ENCODE measurements around the gene NEK7.

The NEK7 gene

DNA sequence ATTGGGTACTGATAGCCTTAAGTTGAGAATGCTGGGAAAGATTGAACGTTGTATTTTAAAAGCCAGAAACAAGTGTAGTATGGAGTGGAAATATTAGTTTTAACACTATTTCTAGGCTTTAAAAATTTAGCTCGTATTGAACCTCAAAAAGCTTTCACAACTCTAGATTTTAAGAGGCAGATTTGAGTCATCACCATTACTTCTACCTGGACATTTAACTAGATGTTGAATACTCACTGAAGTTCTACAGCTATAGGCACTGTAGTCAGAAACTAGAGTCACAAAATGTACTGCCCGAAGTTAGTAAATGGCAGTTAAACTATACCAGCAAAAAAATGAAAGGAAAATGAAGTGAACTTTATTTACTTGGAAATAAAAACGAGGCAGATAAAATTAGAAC is 96.5 kb downstream of the NEK7 start:
- DNase-seq (ENCODE audit: extremely low read depth in 1 of 2, low read depth in 1 of 2): no peak

DNA sequence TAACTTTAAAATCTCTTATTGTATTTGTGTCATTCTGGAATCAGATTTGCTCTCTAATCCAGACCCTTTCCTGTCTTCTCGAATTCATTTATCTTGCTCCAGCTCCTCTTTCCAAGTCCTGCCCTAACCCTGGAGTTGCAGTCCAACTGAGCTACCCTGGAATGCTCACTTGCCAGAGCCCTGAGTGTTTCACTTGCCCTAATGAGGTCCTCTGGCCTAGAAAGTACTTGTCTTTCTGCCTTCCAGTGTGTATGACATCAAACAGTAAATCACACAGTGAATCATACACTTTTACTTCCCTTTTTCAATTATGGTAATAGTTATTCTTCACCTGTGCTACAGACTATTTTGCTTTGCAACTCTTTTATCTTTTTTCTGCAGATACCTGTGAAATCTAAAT is 96.9 kb downstream of the NEK7 start:
- no peak for DNase-seq (ENCODE audit: extremely low read depth in 1 of 2, low read depth in 1 of 2)

DNA sequence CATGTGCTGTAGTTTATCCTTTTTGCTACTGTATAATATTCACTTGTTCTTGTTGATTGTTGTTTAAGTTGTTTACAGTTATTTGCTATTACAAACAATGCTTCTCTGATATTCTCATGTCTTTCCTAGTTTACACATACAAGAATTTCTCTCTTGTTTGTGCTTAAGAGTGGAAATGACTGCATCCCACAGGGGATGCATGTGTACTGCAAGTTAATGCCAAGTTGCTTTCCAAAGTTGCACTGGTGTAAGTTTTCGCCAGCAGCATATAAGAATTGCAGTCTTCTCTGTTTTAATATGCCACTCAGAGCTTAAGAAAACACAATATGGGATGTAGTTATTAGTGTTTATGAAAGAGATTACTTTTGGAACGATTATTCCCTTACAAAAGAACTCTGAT is 97.7 kb downstream of the NEK7 start:
- DNase-seq (ENCODE audit: extremely low read depth in 1 of 2, low read depth in 1 of 2): no peak

DNA sequence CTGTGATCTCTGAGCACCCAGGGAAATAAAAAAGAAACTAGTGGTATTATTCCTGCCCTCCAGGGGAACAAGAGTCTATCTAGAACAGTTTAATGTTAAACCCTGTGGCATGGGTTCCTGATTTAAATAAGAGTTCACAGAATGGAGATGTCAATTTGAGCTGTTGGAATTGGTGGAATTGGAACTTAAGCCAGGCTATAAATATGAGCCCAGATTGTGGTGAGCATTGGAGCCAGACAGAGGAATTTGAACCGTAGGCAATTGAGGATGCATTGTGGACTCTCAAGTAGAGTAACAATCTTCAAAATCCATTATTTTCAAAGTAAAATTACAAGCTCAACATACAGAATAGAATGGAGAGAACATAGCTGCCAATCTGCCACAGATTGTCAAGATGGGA is 98.2 kb downstream of the NEK7 start:
- no peak for DNase-seq (ENCODE audit: extremely low read depth in 1 of 2, low read depth in 1 of 2)

DNA sequence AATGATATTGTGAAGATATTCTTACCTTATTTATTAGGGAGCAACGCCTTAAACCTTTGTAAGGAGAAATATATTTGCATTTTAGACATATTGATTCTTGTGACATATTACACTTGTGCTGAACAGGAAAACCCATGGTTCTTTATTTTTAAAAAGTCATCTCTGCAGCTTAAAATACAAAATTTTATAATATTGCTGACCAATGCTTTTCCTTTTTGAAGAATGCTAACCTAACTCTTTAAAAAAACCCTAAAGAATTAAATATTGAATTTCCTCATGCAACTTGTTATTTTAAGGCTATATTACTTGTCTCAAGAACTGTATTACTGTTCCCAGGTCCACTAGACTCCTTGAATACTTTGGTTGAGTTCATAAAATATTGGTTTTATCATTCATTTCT is 99.0 kb downstream of the NEK7 start:
- no peak for DNase-seq (ENCODE audit: extremely low read depth in 1 of 2, low read depth in 1 of 2)

DNA sequence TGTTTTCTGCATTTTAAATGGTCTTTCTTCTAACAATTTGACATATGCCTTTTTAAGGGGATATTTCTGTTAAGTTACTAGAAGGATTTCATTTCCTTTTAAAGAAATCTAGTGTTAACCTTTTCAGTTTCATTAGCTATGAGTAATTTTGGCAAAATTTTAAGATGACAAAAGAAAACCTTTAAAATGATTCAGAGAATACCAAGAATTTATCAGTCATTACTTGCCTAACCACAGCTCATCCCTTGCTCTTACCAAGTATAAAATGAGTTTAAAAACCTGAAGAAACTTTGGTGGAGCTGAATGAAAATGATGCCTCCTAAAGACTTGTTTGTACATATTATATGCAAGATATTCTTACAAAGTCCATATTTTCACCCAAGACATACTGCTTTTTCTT is 101.7 kb downstream of the NEK7 start:
- DNase-seq (ENCODE audit: extremely low read depth in 1 of 2, low read depth in 1 of 2): no peak

DNA sequence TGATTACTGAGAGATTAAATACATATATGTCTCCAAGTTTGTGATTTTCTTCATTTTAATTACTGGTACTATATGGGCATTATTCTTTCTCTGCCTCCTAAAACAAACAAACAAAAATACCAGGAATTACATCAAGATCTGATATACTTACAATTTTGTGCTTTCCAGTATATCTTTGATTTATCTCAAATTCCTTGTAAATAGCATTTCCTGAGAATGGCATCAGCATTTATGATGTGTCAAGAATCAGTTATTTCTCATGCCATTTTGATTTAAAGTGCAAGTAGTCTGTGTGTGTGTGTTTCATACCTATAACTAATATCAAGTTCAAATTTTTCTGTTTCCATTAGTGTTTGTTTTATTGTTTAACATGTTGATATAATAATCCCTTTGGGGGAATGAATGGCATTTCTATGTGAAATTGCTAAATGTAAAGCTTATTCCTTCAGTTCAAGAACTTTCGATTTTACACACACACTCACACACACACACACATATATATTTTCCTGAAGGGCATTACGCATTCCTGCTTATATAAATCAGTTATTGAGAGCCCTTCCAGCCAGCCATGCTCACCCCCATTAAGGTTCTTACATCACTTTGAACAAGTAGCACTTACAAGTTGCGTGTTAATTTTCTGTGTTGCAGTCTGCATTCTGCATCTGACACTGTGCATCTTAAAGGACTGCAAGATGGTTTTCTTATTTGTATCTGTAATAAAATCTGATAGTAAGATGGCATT is 102.7 kb downstream of the NEK7 start:
- no peak for DNase-seq (ENCODE audit: extremely low read depth in 1 of 2, low read depth in 1 of 2)

DNA sequence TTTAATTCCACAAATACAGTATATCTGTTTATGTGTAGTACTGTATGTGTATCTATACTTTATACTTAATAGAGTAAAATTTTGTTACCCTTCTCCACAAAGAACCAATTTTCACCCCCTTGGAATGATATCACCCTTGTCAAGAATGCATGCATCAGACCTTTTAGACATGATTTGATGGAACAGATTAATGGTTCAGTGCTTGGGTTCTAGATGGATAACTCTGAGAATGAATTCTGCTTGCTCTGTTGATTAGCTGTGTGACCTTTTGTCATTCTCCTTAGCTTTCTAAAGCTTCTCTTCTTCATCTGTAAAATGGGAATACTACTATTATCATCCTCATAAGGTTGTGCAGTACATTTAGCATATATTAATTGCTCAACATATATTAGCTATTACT is 105.1 kb downstream of the NEK7 start:
- DNase-seq (ENCODE audit: extremely low read depth in 1 of 2, low read depth in 1 of 2): no peak

DNA sequence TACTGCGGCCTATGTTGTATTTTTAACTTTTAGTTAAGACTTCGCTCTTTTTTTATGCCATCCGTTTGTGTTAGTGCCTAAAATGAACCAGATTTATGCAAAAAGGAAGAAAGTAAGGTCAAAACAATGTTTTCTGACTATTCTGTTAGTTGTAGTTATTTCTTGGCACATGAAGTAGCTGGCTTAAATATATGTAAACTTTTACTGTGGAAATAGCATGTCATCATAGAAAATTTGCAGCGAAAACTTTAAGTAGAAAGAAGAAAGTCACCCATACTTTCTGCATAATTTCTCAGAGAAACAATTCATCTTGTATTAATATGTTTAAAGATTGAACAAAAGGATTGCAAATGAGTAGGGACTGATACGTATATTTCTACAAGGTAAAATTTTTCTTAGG is 106.4 kb downstream of the NEK7 start:
- no peak for DNase-seq (ENCODE audit: extremely low read depth in 1 of 2, low read depth in 1 of 2)

DNA sequence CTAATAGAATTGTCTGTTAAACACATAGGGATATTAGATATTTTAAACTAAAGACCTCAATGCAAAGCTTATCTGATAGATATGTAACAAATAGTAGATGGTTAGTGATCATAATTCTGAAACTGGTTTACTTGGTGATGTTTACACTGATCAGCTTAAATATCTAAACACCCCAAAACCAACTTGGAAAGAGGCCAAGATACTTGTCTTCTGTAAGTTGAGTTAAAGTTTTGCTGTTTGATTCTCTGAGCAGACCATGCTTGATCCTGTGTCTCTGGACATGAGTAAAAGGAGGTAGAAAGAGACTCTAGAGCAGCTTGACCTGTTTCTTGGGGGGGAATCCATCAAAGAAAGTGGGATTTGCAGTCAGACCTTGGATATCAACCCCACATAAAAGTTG is 107.5 kb downstream of the NEK7 start:
- no peak for DNase-seq (ENCODE audit: extremely low read depth in 1 of 2, low read depth in 1 of 2)

DNA sequence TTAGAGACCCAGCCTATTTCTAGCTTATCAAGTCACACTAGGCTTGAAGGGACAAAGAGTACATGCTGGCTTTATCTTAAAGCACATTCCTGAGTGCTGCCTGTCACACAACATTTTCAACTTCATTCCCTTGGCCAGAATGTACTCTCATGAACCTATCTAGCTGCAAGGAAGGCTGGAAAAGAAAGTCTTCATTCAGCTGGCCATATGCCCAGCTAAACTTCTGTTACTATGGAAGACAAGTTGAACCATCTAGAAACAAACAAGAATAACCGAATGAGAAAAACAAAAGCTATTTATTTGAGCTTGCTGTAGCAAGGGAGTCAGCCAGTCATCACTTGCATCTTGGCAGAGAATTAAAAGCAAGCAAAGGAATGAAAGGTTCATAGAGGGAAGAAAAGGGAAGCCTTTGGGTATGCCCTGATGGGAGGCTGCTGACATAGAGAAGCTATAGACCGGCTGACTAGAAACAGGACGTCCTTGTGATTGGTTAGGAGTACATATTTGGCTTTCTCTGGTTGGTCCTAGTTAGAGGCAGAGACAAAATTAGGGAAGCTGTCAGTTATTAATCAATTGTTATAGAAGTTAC is 108.4 kb downstream of the NEK7 start:
- no peak for DNase-seq (ENCODE audit: extremely low read depth in 1 of 2, low read depth in 1 of 2)

DNA sequence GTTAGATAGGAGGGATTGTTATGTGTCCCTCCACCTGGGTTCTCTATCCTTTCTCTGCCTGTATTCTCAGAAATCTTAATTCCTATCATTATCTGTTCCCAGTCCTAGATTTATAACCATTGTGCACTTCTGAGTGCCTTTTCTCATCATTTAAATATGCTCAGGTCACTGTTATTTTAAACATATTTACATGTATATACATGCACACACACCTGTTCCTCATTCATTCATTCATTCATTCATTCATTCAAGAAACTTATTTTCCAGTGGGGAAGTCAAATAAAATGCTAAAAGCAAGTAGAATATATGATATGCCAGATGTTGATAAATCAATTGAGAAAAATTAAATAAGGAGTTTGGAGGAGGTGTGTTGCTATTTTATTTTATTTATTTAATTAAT is 110.3 kb downstream of the NEK7 start:
- no peak for DNase-seq (ENCODE audit: extremely low read depth in 1 of 2, low read depth in 1 of 2)

DNA sequence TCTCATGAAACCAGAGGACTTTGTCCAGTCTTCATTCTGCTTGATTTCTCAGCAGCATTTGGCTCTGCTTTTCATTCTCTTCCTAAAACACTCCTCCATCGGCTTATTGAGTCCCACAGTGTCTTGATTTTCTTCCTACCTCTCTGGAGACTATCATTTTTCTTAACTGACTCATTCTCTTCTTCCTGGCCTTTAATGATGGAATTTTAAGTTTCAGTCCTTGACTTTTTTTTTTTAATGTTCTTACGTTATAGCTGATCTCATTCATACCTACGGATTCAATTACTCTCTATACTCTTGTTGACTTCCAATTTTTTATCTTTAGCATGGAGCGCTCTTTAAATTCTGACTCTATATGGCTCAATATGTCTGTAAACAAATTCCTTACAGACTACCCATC is 111.1 kb downstream of the NEK7 start:
- no peak for DNase-seq (ENCODE audit: extremely low read depth in 1 of 2, low read depth in 1 of 2)

DNA sequence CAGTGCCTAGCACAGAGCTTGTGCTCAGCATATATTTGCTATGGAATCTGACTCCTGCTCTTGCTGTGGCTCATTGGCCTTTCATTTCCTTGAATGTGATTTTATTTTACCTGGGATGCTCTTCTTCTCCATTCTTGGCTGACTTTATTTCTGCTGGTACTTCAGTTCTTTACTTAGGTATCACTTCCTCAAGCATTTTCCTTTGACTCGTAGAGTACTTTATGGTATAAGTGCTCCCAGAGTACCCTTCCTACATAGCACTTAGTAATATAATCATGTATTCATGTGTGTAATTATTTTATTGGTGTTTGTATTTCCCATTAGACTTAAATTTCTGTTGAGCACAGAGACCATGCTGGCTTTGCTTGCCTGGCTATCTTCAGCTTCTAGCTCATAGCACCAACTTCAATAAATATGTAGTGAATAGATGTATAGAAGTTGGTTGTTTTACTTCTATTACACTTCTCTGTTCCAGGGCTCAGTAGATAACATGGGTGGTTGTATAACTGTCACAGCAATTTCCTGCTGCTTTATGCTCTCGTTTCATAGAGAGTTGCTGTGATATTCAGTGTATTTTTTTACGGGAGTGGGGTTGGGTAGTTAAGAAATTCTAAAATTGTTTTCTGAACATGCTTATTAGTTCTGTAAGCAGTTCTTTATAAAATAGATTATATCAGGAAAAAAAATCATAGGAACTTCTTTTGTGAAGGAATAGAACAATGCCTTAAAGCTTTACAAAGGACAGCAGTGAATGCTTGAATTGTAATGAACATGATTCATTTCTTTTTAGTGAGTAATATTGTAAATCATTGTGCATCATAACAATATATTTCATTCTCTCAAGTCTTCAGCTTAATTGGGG is 112.2 kb downstream of the NEK7 start:
- DNase-seq (ENCODE audit: extremely low read depth in 1 of 2, low read depth in 1 of 2): no peak

DNA sequence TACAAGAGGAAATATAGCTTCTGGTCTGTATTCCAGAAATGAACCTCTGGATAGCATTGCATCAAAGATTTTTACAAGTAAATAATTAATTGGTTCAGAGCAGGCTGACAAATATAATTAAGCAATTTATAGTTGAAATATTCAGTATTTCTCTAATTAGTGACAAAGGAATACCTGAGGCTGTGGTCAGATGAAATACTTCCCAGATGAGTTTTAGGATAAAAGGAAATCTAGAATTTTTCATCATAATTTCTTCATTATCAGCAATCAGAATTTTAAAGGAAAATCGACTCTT is 112.8 kb downstream of the NEK7 start:
- no peak for DNase-seq (ENCODE audit: extremely low read depth in 1 of 2, low read depth in 1 of 2)

DNA sequence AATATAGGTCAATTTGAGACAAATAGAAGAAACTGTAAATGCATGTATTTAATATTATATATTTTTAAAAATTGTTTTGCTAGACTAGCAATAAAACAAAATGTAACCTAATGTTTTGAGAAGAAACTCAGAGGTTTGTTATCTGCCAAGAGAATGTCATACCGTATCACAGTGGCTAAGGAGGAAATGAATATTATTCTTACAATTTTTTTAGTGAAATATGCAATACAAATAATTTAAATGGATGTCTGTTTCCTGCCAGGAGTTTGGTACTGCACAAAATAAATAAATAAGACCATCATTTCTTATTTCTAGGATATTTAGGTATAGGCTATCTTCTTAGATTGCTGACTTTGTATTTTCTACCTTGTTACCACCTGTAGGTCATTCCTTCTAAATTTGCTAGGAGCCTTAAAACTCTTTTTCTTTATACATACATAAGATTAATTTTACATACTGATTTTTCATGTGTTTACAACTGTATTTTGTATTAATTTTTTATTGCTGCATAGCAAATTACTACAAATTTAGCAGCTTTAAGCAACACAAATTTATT is 113.6 kb downstream of the NEK7 start:
- DNase-seq (ENCODE audit: extremely low read depth in 1 of 2, low read depth in 1 of 2): no peak

DNA sequence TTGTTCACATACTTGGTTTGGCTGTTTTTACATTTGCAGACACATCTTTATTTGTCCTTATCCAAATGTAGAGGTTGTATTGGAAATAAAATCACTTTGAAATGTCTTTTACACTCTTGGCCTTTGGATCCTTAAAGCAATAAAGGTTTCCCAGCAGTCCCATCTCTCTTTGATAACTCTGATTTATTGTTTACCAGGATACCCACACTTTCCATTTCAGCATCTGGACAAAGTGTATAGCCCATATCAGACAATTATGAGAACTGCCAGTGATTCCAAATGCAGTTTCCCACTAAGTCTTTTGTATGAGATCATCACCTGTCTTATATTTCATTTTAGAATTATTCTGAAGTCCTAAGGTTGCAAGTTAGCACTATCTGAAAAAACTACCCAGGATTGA is 114.7 kb downstream of the NEK7 start:
- DNase-seq (ENCODE audit: extremely low read depth in 1 of 2, low read depth in 1 of 2): no peak

DNA sequence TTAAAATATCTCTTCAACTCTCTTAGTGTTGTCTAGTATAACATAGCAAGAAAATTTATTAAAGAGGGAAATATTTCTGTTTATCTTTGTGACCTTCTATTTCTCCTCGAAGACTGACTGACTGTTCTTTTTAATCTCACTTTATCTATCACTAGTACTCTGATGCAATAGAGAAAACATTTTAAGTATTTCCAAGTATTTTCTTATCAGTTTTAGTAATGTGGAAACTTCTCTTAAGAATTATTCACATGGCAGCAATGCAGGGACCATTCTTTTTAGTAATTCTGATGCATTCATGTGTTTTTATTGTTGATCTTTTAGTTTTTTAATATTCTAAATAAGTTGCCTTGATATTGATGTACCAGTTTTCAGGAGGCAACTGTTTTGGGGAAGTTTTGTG is 115.7 kb downstream of the NEK7 start:
- no peak for DNase-seq (ENCODE audit: extremely low read depth in 1 of 2, low read depth in 1 of 2)

DNA sequence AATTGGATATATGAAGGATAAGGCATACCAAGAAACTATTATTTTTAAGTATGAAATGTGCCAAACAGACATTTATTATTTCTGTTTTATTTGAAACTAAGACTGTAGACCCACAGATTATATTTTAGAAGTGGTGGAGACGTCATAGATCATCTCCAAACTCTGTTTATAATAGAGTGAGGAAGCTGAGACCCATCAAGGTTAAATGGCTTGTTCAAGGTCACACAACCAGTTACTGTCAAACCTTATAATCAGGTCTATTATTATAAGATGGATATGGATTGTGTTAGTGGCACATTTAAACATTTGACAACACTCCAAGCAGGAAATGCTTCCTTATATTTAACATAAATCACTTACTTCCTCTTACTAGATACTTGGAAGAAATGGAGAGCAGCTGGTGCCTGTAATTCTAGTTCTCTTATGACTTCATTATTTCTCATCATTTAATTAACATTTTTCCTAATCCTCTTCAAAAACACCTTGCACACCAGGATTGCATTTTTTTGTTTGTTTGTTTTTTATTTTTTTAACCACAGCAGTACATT is 117.0 kb downstream of the NEK7 start:
- no peak for DNase-seq (ENCODE audit: extremely low read depth in 1 of 2, low read depth in 1 of 2)

DNA sequence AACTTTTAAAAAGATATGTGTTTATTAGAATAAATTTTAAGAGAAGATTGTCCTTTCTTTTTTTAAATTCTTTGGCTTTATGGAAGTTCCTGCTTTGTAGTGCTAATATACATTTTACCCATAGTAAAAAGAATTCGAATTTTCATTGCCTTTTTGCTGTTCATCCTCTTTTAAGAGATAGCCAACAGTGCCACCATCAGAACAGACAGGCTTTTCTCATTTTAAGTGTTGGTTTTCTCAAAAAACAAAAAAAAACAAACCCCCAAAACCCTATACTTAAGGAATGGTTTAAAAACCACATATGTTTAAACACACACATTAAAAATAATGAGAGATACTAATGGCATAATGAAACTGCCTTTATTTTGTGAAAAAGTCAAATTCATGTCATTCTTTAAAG is 118.8 kb downstream of the NEK7 start:
- no peak for DNase-seq (ENCODE audit: extremely low read depth in 1 of 2, low read depth in 1 of 2)

DNA sequence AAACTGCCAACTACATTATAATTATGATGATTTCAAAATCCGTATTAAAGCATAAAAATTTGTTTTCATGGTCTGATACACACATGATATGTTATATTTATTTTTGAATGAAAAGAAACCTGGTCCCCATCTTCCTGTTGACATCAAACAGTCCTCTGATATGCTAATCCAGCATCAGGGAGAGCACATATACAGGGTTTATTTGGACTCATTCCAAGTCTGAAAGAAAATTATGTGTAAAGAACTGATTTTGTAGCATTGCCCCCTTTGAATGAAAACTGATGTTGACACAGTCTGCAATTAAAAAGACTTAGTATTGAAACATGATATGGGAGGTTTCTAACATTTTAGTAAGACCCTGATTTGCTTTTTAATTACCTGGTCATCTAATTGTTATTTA is 119.4 kb downstream of the NEK7 start:
- DNase-seq (ENCODE audit: extremely low read depth in 1 of 2, low read depth in 1 of 2): no peak

DNA sequence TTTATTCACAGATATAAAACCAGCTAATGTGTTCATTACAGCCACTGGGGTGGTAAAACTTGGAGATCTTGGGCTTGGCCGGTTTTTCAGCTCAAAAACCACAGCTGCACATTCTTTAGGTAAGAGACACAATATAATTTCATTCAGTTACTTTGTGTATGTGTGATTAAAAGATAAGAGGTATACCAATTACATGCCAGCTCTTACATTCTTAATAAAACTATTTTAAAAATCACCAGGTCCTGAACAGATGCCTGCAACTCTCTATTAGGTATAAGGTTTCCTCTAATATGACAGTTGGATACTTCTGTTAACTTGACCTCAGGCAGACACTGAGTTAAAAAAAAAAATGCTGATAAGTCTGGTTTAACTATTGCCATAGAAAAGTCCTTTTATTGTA is 122.1 kb downstream of the NEK7 start:
- no peak for DNase-seq (ENCODE audit: extremely low read depth in 1 of 2, low read depth in 1 of 2)
